ENCODE results near the gene EHF.

GRCh38 chr11:34659096-34659733 is 38.3 kb downstream of the EHF start:
- TF ChIP-seq POLR2A (IDR thresholded peaks at IDR 0.05) (no peak), CTCF (IDR thresholded peaks at IDR 0.05) (no peak)

Measured in thyroid gland (tissue), 4 donors.